ENCODE data around the gene L3MBTL4. TPM values are rescaled to one million over a fixed set of nuclear protein-coding genes. Genes with fewer than 3 reads are reported as not detected.

The L3MBTL4 gene
- total RNA-seq, 2 donors from 2014 or later = 0.27 to 5.3 TPM

GRCh38 chr18:5975111-5976002 is 439.4 kb downstream of the L3MBTL4 start:
- no peak for ATAC-seq (ENCODE audit: insufficient number of reproducible peaks, low FRiP score, low read depth)
- H3K9me3 ChIP-seq = no peaks in the 10 kb centered on the region

GRCh38 chr18:5974696-5975095 is 440.0 kb downstream of the L3MBTL4 start:
- ATAC-seq (ENCODE audit: insufficient number of reproducible peaks, low FRiP score, low read depth) (no peak), DNase-seq (ENCODE audit: low spot score) (no peak)
- Histone ChIP-seq H3K27ac (no peak overlapping the region), H3K27me3 (replicated peaks; ENCODE audit: insufficient read depth) (no peaks in the 10 kb centered on the region), H3K4me3 (no peak overlapping the region), H3K4me1 (ENCODE audit: control insufficient read depth in 1 of 2, low read depth in 2 of 2) (no peaks in the 10 kb centered on the region), H3K9me3 (no peaks in the 10 kb centered on the region), H3K36me3 (no peaks in the 10 kb centered on the region)
- TF ChIP-seq CTCF (IDR thresholded peaks at IDR 0.05) = no peak

More at GRCh38 chr18:5975111-5976002, 439.4 kb downstream of the L3MBTL4 start:
- no peaks in the 10 kb centered on the region for H3K4me1 ChIP-seq (ENCODE audit: control insufficient read depth in 1 of 2, low read depth in 2 of 2)
- H3K4me3 ChIP-seq = no peak overlapping the region
- no peak for TF ChIP-seq CTCF (IDR thresholded peaks at IDR 0.05)
- no peak overlapping the region for H3K27ac ChIP-seq
- no peaks in the 10 kb centered on the region for H3K36me3 ChIP-seq
- no peak for DNase-seq (ENCODE audit: low spot score)
- no peaks in the 10 kb centered on the region for H3K27me3 ChIP-seq (replicated peaks; ENCODE audit: insufficient read depth)

DNA sequence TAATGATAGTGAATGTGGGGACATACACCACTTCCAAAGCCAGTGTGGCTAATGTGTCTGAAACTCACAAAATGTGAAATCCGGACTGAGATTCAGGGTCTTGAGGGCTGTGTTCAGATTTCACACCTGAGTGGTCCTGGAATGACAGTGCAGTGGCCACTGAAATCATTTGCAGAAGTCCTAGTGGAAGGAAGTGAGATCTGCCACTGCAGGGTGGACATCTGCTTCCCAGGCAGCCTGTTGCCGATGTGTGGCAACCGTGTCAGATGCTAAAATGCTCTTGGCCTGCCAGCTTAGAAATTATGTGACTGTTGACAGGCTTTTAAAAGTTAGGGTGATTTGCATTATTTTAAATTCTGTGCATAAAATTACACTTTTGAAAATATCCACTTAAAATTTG is 441.6 kb downstream of the L3MBTL4 start:
- H3K27me3 ChIP-seq (replicated peaks; ENCODE audit: insufficient read depth) = no peaks in the 10 kb centered on the region

GRCh38 chr18:5972298-5972697 is 442.4 kb downstream of the L3MBTL4 start:
- H3K4me3 ChIP-seq = no peak overlapping the region
- no peaks in the 10 kb centered on the region for H3K27me3 ChIP-seq (replicated peaks; ENCODE audit: insufficient read depth)
- H3K9me3 ChIP-seq = no peaks in the 10 kb centered on the region
- no peaks in the 10 kb centered on the region for H3K36me3 ChIP-seq
- no peak overlapping the region for H3K27ac ChIP-seq
- no peak for ATAC-seq (ENCODE audit: insufficient number of reproducible peaks, low FRiP score, low read depth)
- TF ChIP-seq CTCF (IDR thresholded peaks at IDR 0.05) = no peak
- no peak for DNase-seq (ENCODE audit: low spot score)
- H3K4me1 ChIP-seq (ENCODE audit: control insufficient read depth in 1 of 2, low read depth in 2 of 2) = no peaks in the 10 kb centered on the region

More for the DNA sequence above, 441.6 kb downstream of the L3MBTL4 start:
- Histone ChIP-seq H3K9me3 (no peaks in the 10 kb centered on the region), H3K27ac (no peak overlapping the region), H3K4me3 (no peak overlapping the region), H3K36me3 (no peaks in the 10 kb centered on the region), H3K4me1 (ENCODE audit: control insufficient read depth in 1 of 2, low read depth in 2 of 2) (no peaks in the 10 kb centered on the region)
- no peak for TF ChIP-seq CTCF (IDR thresholded peaks at IDR 0.05)
- no peak for ATAC-seq (ENCODE audit: insufficient number of reproducible peaks, low FRiP score, low read depth)
- no peak for DNase-seq (ENCODE audit: low spot score)

DNA sequence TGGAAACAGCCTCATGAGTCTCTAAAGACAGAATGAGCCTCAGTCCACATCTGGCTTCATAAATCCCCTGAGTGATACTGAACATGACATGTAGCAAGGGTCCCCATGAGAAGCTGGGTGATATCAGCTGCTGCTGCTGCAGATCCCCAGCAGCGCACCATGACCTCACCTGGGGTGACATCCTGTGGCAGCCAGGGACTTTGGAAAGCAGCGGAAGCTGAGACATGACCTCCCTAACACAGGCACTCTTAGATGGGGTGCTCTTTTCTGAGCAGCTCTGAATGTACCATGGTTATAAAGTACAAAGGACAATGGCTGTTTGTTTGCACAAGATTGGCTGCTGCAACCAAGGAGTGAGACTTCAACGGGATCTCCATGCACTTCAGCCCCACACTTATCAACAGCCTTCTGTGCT is 444.7 kb downstream of the L3MBTL4 start:
- no peak for ATAC-seq (ENCODE audit: insufficient number of reproducible peaks, low FRiP score, low read depth)
- Histone ChIP-seq H3K9me3 (no peaks in the 10 kb centered on the region), H3K27me3 (replicated peaks; ENCODE audit: insufficient read depth) (no peaks in the 10 kb centered on the region), H3K27ac (no peak overlapping the region), H3K4me1 (ENCODE audit: control insufficient read depth in 1 of 2, low read depth in 2 of 2) (no peaks in the 10 kb centered on the region), H3K36me3 (no peaks in the 10 kb centered on the region), H3K4me3 (no peak overlapping the region)
- DNase-seq (ENCODE audit: low spot score) = no peak
- no peak for TF ChIP-seq CTCF (IDR thresholded peaks at IDR 0.05)
